ENCODE results near the gene JOSD1.

Gene JOSD1

GRCh38 chr22:38710866-38711265, 10.1 kb upstream of the JOSD1 start:
- no peak for DNase-seq

- no peak for DNase-seq
These were observed 9.6 kb upstream of the JOSD1 start for GRCh38 chr22:38710351-38710750.

- DNase-seq, result no peak
These were observed 8.6 kb upstream of the JOSD1 start for GRCh38 chr22:38709306-38709705.

- DNase-seq, result no peak
These were observed 7.2 kb upstream of the JOSD1 start for GRCh38 chr22:38707984-38708383.

- no peak for DNase-seq
These were observed 6.6 kb upstream of the JOSD1 start for GRCh38 chr22:38707346-38707745.

- DNase-seq, result no peak
These were observed 6.1 kb upstream of the JOSD1 start for GRCh38 chr22:38706901-38707195.

- DNase-seq, result peak; percentile 18
These were observed 5.6 kb upstream of the JOSD1 start for GRCh38 chr22:38706101-38706900.

GRCh38 chr22:38705235-38706100, 4.7 kb upstream of the JOSD1 start, which contains the start of gene GTPBP1:
GTPBP1 (plus strand) TSS chr22:38705944; CDS start chr22:38705956, 12 bp downstream.
- DNase-seq, result peak; percentile 99

GRCh38 chr22:38704654-38705234, 4.0 kb upstream of the JOSD1 start:
- DNase-seq, result no peak

GRCh38 chr22:38700270-38700788, 414 bp downstream of the JOSD1 start:
- no peak for DNase-seq

- DNase-seq, result no peak
These were observed 959 bp downstream of the JOSD1 start for GRCh38 chr22:38699784-38700183.

- no peak for DNase-seq
These were observed 1.6 kb downstream of the JOSD1 start for GRCh38 chr22:38699143-38699542.

GRCh38 chr22:38698407-38699094, 2.2 kb downstream of the JOSD1 start:
- no peak for DNase-seq

GRCh38 chr22:38697425-38698089, 3.2 kb downstream of the JOSD1 start:
- DNase-seq, result no peak

- DNase-seq, result no peak
These were observed 3.9 kb downstream of the JOSD1 start for GRCh38 chr22:38696606-38697424.

GRCh38 chr22:38694940-38695339, 5.8 kb downstream of the JOSD1 start:
- DNase-seq, result no peak

GRCh38 chr22:38694049-38694448, 6.7 kb downstream of the JOSD1 start:
- no peak for DNase-seq

GRCh38 chr22:38689651-38690050, 11.1 kb downstream of the JOSD1 start:
- DNase-seq, result no peak

GRCh38 chr22:38685761-38686160, 15.0 kb downstream of the JOSD1 start:
- no peak for DNase-seq

GRCh38 chr22:38684895-38685294, 15.8 kb downstream of the JOSD1 start:
- DNase-seq, result no peak

- peak; percentile 79 for DNase-seq
These were observed 19.0 kb downstream of the JOSD1 start, which contains the start of gene TOMM22 for GRCh38 chr22:38681582-38682335. TOMM22 (plus strand) TSS chr22:38681957; CDS start chr22:38681979, 22 bp downstream.
